GM12872 (cell line): ENCODE data around the gene TMEM187.

ENCODE experiments used
- TF ChIP-seq, protein P1 (sequence below): IDR thresholded peaks from 3 replicates; pipeline ENCODE4 v1.5.1; 2011; ENCODE audit warnings: low read depth, mild to moderate bottlenecking, low read length, moderate library complexity; ENCODE audit not compliant: insufficient read depth

The TMEM187 gene

DNA sequence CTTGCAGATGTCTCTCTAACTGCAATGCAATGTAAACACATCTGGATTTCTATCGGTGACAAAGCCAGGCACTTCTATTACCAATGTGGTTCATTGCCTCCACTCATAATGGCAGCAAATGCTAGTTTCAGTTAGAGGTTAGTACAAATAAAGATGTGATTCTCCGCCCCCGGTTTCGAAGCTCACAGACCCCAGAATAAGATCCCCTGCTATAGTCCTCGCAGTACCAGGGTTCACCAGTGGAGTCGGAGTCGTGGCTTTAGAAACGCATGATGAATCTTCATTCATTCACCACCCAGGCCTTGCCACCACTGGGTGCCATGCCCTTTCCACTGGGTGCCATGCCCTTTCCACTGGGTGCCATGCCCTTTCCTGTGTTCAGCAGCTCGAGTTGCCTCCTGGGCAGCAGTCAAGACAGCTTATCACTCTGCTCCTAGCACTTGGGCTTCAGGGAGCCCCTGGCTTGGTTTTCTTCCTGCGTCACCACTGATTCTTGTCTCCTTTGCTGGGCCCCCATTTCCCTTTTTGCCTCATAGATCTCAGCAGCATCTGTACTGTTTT is 34.2 kb upstream of the TMEM187 start:
- TF ChIP-seq, protein P1, sequence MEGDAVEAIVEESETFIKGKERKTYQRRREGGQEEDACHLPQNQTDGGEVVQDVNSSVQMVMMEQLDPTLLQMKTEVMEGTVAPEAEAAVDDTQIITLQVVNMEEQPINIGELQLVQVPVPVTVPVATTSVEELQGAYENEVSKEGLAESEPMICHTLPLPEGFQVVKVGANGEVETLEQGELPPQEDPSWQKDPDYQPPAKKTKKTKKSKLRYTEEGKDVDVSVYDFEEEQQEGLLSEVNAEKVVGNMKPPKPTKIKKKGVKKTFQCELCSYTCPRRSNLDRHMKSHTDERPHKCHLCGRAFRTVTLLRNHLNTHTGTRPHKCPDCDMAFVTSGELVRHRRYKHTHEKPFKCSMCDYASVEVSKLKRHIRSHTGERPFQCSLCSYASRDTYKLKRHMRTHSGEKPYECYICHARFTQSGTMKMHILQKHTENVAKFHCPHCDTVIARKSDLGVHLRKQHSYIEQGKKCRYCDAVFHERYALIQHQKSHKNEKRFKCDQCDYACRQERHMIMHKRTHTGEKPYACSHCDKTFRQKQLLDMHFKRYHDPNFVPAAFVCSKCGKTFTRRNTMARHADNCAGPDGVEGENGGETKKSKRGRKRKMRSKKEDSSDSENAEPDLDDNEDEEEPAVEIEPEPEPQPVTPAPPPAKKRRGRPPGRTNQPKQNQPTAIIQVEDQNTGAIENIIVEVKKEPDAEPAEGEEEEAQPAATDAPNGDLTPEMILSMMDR: no peak

DNA sequence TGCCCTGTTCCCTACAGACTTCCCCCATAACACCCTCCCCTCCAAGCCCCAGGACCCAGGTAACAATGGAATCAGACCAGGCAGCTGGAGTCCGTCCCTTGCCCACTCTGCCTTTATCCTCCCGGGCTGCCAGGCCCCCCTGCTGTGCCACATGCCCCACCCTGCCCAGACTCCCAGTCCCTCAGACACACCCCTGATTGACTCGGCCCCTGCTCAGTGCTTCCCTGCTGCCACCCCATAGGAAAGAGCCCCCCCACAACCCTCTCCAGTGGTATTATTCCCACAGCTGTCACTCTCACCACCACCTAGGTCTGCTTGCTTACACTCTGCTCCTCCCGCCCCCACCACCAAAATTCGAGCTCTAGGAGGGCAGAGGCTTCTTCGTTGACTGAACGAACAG is 33.0 kb upstream of the TMEM187 start:
- TF ChIP-seq, protein P1: no peak

DNA sequence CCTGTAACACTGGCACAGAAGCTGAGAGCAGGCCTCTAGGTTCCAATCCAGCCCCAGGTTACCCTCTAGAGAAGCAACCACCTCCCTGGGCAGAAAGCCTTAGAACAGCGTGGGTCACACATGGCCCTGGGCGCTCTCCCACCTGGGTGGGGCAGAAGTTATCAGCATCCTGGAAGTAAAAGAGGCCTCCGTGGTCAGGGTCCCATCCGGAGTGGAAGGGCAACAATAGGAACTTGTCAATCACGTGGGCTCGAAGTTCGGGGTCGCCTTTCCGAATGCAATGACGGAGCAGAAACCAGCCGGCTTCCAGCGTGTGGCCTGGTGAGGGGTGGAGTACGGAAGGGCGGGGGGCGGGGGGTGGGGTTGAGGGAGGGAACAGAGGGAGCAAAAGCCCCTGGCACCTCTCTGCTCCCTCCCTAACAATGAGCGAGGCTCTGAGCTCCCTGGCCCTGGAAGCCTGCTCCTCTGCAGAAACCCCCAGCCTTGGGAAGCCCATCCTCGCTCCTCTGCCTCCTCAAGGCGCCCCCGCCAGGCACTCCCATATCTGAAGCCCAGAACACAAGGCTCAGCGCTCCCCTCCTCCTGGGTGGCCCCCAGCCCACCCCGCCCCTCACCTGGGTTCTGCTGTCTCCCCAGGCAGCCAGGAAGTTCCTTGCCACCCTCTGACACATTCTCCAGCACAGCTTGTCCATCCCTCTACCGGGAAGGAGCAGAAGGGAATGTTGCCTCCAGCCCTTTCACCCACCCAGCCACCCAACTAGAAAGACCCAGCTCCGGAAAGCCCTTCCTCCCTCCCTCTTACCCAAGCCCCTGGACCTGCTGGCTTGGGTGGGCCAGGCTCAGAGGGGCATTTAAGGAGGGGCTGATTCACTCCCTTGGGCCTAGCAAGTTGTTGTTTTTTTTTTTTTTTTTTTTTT is 31.0 kb upstream of the TMEM187 start:
- TF ChIP-seq, protein P1: no peak

DNA sequence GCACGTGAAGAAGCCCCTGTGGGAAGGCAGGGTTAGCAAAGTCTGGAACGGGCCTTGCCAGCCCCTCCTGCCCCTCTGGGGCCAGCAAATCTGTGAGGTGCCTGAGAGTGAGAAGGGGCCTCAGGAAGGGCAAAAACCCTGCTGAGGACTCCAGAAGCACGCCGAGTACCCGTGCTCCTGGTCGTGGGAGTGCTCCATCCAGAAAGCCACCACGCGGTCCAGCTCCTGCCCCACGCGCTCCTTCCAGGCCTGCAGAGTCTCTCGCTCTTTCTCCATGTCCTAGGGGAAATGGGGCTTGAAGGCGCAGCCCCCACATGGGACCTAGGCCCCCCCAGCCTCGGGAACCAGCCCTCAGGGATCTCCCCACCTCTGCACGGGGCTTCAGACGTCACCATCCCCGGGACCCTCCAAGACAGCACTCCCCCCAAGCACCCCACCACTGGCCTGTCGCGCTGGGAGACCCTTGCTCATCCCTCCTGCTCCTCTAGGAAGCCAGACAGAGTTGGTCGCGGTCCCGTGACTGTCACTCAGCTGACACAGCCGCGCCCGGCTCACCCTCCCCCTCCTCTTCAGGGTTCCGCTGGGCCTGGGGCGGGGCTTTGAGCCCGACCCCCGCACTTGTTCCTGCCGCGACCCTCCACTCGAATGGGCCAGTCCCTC is 28.3 kb upstream of the TMEM187 start, which contains the start of gene RENBP:
Gene RENBP, minus strand, starts transcription at position 504 of the 660 bp plus-strand sequence. Its CDS starts 33 bp downstream, at position 471.
- TF ChIP-seq, protein P1: no peak

DNA sequence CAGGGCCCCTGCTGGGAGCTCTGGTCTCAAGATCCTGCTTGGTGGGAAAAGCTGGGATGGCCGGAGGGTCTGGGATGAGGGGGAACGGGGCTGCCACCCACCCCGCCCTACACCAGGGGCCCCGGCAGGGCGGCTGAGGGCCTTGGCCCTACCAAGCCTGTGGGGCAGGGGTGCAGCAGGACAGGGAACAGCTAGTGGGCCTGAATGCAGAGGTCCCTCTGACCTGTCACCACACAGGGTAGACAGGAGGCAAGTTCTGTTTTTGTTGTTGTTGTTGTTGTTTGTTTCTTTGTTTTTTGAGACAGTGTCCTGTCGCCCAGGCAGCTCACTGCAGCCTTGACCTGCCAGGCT is 27.8 kb upstream of the TMEM187 start:
- TF ChIP-seq, protein P1: no peak

DNA sequence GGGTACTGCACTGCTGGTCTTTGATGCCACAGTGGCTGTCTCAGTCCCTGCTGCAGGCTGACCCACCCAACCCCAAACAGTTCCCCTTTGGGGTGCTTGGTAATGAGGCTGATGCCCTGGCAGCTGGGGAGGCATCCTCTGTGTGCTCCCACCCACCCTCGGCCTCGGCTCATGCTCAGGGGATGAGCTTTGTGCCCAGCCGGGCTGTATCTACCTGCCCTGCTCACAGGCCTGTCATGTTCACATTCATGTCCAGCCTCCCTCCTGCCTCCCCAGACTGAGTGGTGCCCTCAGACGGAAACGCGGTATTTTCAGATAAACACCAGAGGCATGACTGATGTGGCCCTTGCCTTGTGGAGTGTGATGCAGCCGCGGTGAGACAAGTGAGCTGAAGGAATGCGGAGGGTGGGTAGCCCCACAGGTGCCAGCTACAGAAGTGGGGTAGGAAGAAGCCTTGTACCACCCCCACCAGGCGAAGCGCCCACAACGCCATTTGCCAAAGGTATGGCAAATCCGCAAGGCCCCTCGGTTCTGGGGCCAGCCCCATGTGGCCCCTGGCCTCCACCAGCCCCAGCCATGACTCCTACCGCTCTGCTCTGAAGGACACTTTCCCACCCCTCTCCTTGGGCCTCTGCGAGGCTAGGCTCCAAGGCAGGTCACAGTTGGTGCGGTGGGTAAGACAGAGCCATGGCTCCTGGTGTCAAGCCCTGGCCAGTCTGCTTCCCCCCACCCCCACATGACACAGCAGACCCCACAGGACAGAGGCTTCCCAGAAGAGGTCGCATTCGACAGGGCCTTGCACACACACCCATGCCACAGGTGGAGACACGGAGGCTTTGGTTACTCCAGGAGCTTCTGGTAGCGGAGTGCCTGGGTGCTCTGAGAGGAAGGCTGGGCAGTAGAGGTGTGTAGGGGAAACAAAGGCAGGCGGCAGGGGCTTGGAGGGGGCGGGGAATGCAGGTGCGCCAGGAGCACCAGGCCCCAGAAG is 26.3 kb upstream of the TMEM187 start:
- TF ChIP-seq, protein P1: no peak
